Astrocyte of the cerebellum (primary cell): ENCODE measurements around the gene FBXW4.

Experiments
- DNase-seq: peaks from one replicate; pipeline ENCODE4 v3.0.0-alpha.2; 2011; ENCODE audit warnings: low read depth
- H3K4me3 ChIP-seq: 2 replicates; pipeline ENCODE4 v1.5.1; 2011; ENCODE audit warnings: mild to moderate bottlenecking, low read depth, low read length, moderate library complexity
- CTCF ChIP-seq: IDR thresholded peaks from 2 replicates; pipeline ENCODE4 v1.5.1; 2012; ENCODE audit warnings: low read length, low read depth, moderate library complexity, mild to moderate bottlenecking; ENCODE audit errors: missing control alignments
- in situ Hi-C: cut with HindIII; loops from 2 replicates; pipeline ENCODE4 v1.10.0; 2017; ENCODE audit warnings: low sequenced_read_pairs

Gene FBXW4

GRCh38 chr10:101682172-101682825 is 12.7 kb downstream of the FBXW4 start:
- in situ Hi-C loops, result no loop called here
- no peak for TF ChIP-seq CTCF
- no peak overlapping the region for H3K4me3 ChIP-seq
- no peak for DNase-seq

GRCh38 chr10:101676565-101676964 is 18.4 kb downstream of the FBXW4 start:
- no peak overlapping the region for H3K4me3 ChIP-seq
- in situ Hi-C loops, result no loop called here
- DNase-seq, result no peak
- no peak for TF ChIP-seq CTCF

- no peak for DNase-seq
- TF ChIP-seq CTCF, result no peak
- no peak overlapping the region for H3K4me3 ChIP-seq
- in situ Hi-C loops, result no loop called here
Measured at GRCh38 chr10:101675115-101675514, 19.9 kb downstream of the FBXW4 start.

- no peak overlapping the region for H3K4me3 ChIP-seq
- TF ChIP-seq CTCF, result no peak
- in situ Hi-C loops, result no loop called here
- no peak for DNase-seq
Measured at GRCh38 chr10:101672536-101672935, 22.4 kb downstream of the FBXW4 start.

GRCh38 chr10:101671453-101671852 is 23.5 kb downstream of the FBXW4 start:
- H3K4me3 ChIP-seq, result no peak overlapping the region
- in situ Hi-C loops, result no loop called here
- DNase-seq, result no peak
- TF ChIP-seq CTCF, result no peak

- TF ChIP-seq CTCF, result no peak
- no peak for DNase-seq
- no peak overlapping the region for H3K4me3 ChIP-seq
- in situ Hi-C loops, result no loop called here
Measured at GRCh38 chr10:101670635-101671034, 24.3 kb downstream of the FBXW4 start.
